Right ventricle myocardium superior (tissue), 1 donor: ENCODE measurements around the gene PRKCE. TPM values are rescaled to one million over a fixed set of nuclear protein-coding genes. Genes with fewer than 3 reads are reported as not detected.
A peak's percentile ranks its signal among the peaks of the same experiment; 100 is the strongest.
"Not testable (repeated sequence)": the region's sequence is repeated elsewhere in the genome, so short reads cannot be mapped to it uniquely, and the experiment has no call there.

Experiments
- ATAC-seq: fragments of 200-7000 bp; cut with Tn5 transposase; one replicate; pipeline ENCODE4 v1.9.1; 2020; ENCODE audit warnings: mild to moderate bottlenecking; ENCODE audit not compliant: poor library complexity
- DNase-seq: peaks from one replicate; pipeline ENCODE4 v3.0.0-alpha.2; 2020
- intact Hi-C: fragments of 100-400 bp; cut with DNase I; formaldehyde crosslinking; loops from one replicate; pipeline ENCODE4 v1.11.2; 2022
- total RNA-seq: library from RNA; stranded (reverse); fragmentation: NEBNext Ultra II Directional; extraction: Animal tissue kit (Norgen Biotek cat#: 25700); gene quantifications from one replicate; pipeline ENCODE4 v1.2.1, GENCODE V29; 2021
- donor health status: DM: no; HTN: yes; CAD: no; lungs with severe emphysema.

The PRKCE gene
- total RNA-seq, 1 donor from 2014 or later = 12.5 TPM

DNA sequence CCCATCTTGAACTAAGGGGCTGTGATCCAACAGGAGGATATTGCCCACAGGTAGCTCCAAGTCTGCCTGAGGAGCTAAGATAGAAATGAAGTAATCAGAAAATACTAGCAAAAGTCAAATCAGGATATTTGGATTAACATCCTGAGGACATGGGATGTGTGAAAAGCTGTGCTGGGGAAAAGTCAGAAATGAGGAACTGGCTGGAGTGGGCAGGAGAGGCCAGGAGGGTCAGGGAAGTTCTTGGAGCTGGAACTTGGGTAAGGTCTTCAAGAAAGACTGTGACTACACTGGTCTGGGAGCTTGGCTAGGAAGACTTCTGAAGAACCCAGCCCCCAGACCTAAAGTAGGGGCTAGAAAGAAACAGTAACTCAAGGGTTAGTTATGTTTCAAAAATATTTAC, 250.9 kb downstream of the PRKCE start:
- no peak for DNase-seq
- no peak for ATAC-seq
- intact Hi-C loops = no loop called here

- no peak for DNase-seq
- ATAC-seq = no peak
- intact Hi-C loops = no loop called here
These were observed 251.4 kb downstream of the PRKCE start for GRCh38 chr2:45902781-45903375.

DNA sequence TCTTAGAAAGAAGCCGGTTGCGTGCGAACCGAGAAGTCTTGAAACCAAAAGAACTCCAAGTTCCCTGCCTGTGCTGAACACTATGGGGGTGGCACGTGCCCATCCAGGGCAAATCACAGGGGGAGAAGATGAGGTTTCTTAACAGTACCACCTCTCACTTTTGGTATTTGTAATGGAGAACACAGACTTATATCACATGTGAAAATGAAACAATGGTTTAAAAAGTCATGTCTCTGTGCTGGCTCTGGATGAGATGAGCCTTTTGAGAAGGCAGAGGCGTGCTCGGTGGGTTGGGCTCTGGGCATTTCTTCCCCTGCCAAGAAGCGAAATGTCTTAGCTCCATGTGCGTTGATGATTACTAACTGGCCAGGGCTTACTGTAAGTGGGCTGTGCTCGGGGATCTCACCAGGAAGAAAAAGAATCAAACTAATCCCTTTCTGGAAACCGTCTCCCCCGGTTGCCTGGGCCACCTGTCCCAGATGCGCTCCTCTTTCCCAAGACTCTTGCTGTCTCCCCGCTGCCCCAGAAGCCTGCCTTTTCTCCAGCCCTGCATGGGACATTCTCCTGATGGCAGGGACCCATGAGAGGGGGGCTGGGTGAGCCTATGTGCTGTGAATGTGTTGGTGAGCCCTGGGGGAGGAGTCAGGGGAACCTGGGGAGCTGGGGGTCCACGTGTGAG, 252.9 kb downstream of the PRKCE start:
- ATAC-seq (no peak), DNase-seq (no peak)
- intact Hi-C loops = no loop called here

DNA sequence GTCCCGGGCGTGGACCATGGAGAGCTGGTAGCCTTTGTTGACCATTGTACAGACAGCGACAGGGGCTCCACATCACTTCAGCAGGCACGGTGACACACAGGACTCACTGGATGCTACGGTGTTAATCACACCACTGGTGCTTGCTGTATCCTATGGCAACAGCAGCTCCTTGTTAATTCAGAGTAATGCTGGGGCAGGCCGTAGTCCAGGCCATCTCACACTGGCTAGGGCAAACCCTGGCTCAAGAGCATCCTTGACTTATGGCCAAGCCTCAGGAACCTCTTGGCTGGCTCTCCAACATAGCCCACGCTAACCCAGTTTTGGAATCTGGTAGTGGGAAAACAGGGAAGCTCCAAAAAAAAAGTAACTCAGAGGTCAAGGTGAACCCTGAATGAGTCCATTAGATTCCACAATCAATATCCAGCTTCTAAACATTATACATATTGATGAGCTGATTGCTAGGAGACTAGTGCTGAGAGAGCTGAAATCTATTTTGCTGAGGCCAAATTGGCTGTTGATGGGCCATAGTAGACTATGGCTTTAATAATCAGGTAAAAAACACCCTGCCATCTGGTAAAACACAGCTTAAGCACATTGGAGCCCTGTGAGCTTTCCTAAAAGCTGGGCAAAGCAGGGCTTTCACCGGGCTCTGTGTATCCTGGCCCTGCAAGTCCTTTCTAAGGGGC, 253.6 kb downstream of the PRKCE start:
- ATAC-seq (no peak), DNase-seq (no peak)
- intact Hi-C loops = no loop called here

GRCh38 chr2:45905632-45905958, 254.1 kb downstream of the PRKCE start:
- intact Hi-C loops = no loop called here
- DNase-seq (no peak), ATAC-seq (no peak)

- ATAC-seq (peak; percentile 23), DNase-seq (no peak)
- intact Hi-C loops = no loop called here
These were observed 256.1 kb downstream of the PRKCE start for GRCh38 chr2:45907592-45907991.

DNA sequence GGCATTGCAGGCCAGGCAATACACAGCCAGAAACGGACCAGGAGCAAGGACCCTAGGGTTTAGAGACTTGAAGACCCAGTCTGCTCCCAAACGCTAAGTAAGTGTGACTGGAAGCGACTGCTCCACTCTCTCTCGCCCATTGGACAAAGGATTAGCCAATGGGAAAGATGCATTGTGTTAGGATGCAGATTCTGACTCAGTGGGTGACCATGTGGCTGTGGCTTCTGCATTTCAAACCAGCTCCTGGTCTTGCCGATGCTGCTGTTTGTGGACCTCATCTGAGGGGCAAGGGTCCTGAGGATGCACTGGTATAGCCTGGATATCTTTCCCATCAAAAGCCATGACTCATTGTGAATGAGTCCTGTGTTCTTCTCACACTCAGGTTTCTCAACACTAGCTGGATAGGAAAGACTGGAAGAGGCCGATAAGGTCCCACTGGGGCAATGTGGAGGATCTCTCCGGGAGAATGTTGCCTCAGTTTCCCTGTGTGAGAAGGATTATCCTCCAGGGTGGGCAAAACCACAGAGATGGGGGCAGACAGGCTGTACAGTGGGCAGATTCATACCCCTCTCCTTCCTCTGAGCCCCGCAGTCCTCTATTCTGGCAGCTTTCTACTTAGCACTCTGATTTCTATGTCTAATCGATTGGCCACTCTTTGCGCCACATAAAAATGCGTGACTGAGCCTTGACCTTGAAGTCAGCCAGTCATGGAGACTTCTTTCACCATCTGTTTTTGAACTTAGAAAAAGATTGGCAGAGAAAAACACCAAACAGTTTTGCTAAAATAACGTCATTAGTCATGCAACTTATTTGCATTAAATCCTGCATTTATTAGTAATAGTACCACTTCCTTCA, 257.1 kb downstream of the PRKCE start:
- ATAC-seq (no peak), DNase-seq (no peak)
- intact Hi-C loops = no loop called here

GRCh38 chr2:45909171-45909565, 257.7 kb downstream of the PRKCE start:
- no peak for ATAC-seq
- intact Hi-C loops = no loop called here

DNA sequence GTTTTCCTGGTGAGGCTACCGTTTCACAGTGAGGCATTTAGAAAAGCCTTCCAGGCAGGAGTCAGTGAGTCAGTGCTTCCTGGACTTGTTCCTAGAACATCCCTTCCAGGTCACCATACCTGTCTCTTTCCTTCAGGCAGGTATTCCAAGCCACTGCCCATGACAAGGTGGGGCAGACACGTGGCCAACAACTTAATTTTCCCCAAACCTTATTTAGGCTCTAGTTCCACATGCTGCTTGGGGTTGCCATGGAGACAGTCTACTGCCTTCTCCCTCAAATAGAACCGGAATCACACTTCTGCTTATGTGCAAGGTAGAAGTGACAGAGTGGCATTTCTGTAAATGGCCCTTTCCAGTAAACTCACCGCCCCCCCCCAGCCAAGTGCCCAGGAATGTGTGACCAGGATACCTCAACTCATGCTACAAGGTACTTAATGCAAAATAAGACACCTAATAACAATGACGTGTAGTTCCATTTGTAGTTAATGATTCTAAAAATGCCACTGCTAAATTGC, 258.3 kb downstream of the PRKCE start:
- intact Hi-C loops = no loop called here
- ATAC-seq (peak; percentile 10), DNase-seq (no peak)

More at GRCh38 chr2:45909171-45909565, 257.7 kb downstream of the PRKCE start:
- no peak for DNase-seq

GRCh38 chr2:45910473-45911060, 259.1 kb downstream of the PRKCE start:
- ATAC-seq (no peak), DNase-seq (no peak)
- intact Hi-C loops = no loop called here

- DNase-seq (no peak), ATAC-seq (no peak)
- intact Hi-C loops = no loop called here
These were observed 260.1 kb downstream of the PRKCE start for GRCh38 chr2:45911538-45911937.

- ATAC-seq (no peak), DNase-seq (no peak)
- intact Hi-C loops = no loop called here
These were observed 260.6 kb downstream of the PRKCE start for GRCh38 chr2:45912109-45912508.

- ATAC-seq (no peak), DNase-seq (no peak)
- intact Hi-C loops = no loop called here
These were observed 262.1 kb downstream of the PRKCE start for GRCh38 chr2:45913539-45913938.

DNA sequence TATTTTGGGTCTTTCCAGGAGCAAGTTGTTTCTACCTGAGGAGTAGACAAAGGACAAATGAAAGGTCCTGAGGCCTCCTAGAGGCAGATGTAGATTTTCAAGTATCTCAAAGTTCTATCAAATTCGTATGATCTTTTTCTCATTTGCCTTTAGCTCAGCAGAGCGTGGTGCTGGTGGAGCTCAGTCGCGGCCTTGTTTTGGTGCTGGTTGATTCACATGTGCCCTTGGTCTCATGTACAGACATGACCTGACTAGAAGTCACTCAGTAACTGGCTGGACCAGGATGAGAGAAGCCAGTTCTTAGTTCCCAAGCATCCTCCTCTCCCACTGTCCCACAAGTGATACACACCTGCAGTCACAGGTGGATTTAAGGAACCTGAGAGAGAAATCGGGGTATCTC, 264.0 kb downstream of the PRKCE start:
- intact Hi-C loops = no loop called here
- ATAC-seq (no peak), DNase-seq (no peak)

GRCh38 chr2:45917561-45918176, 266.2 kb downstream of the PRKCE start:
- ATAC-seq, DNase-seq, intact Hi-C loops: not testable (repeated sequence)

- intact Hi-C loops = no loop called here
- ATAC-seq = no peak
- DNase-seq = no peak
These were observed 267.1 kb downstream of the PRKCE start for GRCh38 chr2:45918463-45919159.

- intact Hi-C loops = no loop called here
- no peak for DNase-seq
- peak; percentile 13 for ATAC-seq
These were observed 267.7 kb downstream of the PRKCE start for GRCh38 chr2:45919160-45919650.

- DNase-seq (no peak), ATAC-seq (no peak)
- intact Hi-C loops = no loop called here
These were observed 268.2 kb downstream of the PRKCE start for GRCh38 chr2:45919711-45920111.
